HCEC 1CT (cell line): Measurements from ENCODE around the gene NAGS.
"Not testable (repeated sequence)": the region's sequence is repeated elsewhere in the genome, so short reads cannot be mapped to it uniquely, and the experiment has no call there.

ENCODE experiments used
- DNase-seq: peaks from one replicate; pipeline ENCODE4 v3.0.0-alpha.2; 2017

Gene NAGS

DNA sequence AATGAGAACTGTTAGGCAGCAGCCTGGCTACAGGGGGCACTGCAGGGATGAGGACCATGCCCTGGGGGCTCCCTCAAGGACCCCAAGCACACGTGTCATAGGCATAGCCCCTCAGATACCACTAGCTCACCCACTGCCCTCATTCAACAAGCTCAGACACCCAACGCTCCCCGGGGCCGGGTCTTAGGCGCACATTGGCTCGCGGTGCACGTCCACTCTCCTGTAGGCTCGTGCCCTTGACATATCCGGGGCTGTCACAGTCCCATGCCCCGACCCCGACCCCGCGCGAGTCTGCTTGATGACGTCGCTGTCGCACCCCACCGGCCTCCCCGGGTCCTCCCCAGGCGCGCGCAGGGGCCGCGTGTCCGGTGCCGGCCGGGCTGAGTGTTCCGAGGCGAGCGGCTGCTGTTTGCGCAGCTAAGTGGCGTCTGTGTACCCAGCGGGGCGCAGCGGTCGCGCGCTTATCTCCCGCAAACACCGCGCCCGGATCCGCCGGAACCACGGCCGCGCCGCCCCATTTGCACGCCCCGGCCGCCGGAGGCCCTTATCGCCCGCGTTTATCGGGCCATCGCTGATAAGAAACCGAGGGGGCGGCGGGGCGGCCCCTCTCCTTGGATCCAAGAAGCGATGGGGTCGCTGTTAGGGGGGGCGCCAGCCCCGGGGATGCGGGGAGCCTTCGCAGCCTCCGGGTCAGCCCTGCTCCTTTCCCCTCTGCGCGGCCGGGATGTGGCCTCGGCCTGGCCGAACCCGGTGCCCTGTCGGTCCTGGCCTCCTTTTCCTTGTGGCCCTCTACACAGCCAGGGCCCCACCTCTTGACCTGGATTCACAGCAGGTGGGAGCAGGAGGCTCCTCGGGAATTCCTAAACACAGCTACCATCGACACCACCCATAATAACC, 20.7 kb upstream of the NAGS start:
- DNase-seq = no peak

DNA sequence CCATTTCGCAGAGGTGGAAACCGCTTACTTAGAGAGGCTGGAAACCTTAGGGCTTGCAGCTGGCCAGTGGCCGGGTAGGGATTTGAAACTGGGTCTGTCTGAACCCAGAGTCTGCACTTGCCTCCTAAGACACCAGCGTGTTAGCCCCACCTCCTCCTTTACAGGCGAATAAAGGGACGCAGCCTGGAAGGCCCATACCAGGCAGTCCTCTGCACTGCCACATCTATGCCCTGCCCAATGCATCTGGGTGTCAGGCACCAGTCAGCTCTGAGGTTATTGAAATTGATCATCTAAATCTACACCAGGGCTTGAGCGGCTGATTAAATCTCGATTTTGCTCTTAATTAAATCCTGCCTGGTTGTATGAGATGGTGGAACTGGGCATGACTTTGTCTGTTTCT, 19.9 kb upstream of the NAGS start:
- no peak for DNase-seq

GRCh38 chr17:43986225-43986981, 18.0 kb upstream of the NAGS start:
- no peak for DNase-seq

GRCh38 chr17:43987131-43988021, 17.0 kb upstream of the NAGS start:
- DNase-seq = no peak

DNA sequence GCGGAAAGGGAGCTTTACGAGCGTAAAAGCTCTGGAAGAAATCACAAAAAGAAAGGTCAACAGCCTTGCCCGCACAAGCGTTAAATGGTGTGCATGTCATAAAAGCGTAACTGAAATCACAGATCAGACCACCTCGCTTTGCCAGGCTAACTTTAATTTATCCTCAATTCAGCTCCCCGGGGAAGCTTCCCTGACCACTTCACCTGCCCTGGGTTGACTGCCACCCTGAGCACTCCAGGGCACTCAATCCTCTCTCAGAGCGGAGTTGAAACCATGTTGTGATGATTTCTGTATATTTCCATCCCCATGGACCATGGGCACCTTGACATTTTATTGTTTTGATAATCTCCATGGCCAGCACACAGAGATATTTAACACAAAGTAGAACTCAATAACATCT, 16.1 kb upstream of the NAGS start:
- no peak for DNase-seq

- DNase-seq = no peak
Measured at GRCh38 chr17:43992641-43993040, 11.8 kb upstream of the NAGS start.

GRCh38 chr17:43994272-43995149, 9.9 kb upstream of the NAGS start:
- peak; percentile 47 for DNase-seq

DNA sequence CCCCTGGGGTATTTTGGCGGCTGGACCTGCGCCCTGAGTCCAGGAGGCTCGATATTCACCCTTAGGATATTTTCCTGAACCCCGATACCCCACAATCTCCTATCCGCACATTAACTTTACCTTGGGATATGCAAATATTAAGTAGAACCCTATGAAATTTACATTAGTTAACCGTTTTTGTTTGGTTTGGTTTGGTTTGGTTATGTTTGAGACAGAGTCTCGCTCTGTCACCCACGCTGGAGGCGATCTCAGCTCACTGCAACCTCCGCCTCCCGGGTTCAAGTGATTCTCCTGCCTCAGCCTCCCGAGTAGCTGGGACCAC, 9.3 kb upstream of the NAGS start:
- DNase-seq = no peak

- DNase-seq = not testable (repeated sequence)
Measured at GRCh38 chr17:43997180-43997579, 7.2 kb upstream of the NAGS start.

DNA sequence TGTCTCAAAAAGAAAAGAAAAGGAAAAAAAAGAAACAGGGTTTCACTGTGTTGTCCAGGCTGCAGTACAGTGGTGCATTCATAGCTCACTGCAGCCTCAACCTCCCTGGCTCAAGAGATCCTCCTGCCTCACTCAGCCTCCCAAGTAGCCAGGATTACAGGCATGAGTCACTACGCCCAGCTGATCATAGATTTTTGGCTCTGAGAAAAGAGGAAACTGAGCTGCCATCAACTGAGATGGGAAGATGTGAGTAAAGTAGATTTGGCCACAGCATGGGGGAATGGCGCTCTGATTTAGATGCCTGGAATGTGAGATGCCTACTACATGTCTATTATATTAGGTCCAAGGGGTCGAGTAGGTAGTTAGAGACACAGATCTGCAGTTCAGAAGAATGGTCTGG, 5.9 kb upstream of the NAGS start:
- DNase-seq = peak; percentile 84

- DNase-seq = no peak
Measured at GRCh38 chr17:43999024-43999423, 5.4 kb upstream of the NAGS start.

GRCh38 chr17:44000141-44000860, 4.1 kb upstream of the NAGS start:
- DNase-seq = no peak

GRCh38 chr17:44000871-44001460, 3.5 kb upstream of the NAGS start:
- no peak for DNase-seq

DNA sequence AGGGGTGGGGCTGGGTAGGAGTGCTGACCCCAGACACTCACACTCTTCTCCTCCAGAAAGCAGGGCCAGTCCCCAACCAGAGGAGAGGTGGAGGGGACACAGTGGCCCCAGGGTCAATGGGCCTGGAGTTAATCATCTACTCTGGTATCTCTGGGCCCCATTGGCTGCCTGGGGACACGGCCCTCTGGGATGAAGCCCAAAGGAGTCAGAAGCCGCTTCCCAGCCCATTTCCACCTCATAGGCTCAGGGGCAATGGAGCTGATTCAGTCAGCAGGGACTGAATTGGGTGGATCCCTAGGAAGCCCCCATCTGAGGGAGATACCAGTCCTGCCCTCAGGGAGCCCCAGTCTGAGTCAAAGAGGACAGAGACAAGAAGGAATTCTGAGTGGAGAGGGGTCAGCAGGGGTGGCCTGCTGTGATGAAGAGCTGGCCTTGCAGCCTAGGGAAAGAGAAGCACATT, 2.9 kb upstream of the NAGS start:
- peak; percentile 18 for DNase-seq

GRCh38 chr17:44002141-44002848, 2.1 kb upstream of the NAGS start:
- DNase-seq = peak; percentile 95

- peak; percentile 11 for DNase-seq
Measured at GRCh38 chr17:44004761-44005526, 522 bp downstream of the NAGS start.

- peak; percentile 24 for DNase-seq
Measured at GRCh38 chr17:44005527-44006271, 1.3 kb downstream of the NAGS start.

DNA sequence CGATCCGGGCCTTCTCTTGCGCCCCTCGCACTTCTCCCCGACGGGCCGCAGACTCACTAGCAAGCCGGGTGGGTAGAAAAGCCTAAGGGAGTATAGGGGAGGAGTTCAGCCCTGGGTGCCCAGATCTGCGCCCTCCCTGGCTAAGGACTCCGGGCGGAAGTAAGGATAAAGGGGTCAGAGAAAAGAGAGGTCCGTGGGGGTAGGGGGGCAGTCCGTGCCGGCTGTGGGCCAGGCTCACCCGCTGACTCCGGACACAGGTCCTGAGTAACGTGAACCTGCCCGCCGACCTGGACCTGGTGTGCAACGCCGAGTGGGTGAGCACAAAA, 1.8 kb downstream of the NAGS start:
- no peak for DNase-seq
